ENCODE data around the gene TCTA. TPM values are rescaled to one million over a fixed set of nuclear protein-coding genes. Genes with fewer than 3 reads are reported as not detected.
A peak's percentile ranks its signal among the peaks of the same experiment; 100 is the strongest.

TCTA gene, protein sequence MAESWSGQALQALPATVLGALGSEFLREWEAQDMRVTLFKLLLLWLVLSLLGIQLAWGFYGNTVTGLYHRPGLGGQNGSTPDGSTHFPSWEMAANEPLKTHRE
- total RNA-seq = 46.4 and 49.3 TPM in 2 replicates
- 28.5 TPM for total RNA-seq (2013)
- polyA plus RNA-seq = 37.6 and 55.9 TPM in 2 replicates
- 31.5 and 36.6 TPM in 2 replicates for polyA minus RNA-seq

DNA sequence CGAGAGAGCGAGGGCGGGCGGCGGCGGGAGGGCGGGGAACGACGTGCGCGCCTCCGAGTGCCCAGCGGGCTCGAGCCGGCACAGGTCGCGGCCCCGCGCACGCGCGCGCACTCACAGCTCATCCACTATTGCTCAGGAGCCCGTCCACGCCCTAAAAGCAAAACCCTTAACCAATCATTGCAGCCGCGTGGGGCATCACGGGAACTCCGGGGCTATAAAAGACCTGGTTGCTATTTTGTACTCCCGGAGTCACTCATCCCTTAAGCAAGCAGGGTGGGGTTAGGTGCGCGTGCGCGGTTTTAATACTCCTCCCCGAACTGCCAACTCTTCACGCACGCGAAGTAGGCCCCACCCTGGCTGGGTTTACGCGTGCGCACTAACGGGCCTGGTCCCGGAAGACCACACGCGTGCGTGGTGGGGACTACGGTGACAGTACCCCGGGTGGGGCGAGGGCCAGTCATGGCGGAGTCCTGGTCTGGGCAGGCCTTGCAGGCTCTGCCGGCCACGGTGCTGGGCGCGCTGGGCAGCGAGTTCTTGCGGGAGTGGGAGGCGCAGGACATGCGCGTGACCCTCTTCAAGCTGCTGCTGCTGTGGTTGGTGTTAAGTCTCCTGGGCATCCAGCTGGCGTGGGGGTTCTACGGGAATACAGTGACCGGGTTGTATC is at the start of gene TCTA, which contains the start of gene RHOA:
Gene TCTA, plus strand, starts transcription at position 456 of the 664 bp plus-strand sequence. Its CDS starts 4 bp downstream, at position 460.
Gene RHOA, minus strand, starts transcription at position 9 of the 664 bp plus-strand sequence. CDS start 36,387 bp downstream, outside the sequence.
- H3K4me1 Mint-ChIP-seq = peaks cover 74% of the 10 kb centered on the region
- ChIA-PET POLR2A (interaction anchor here (0.8 to 3.0 kb wide), 11 partner anchors 16 to 318 kb away, joined by 3 to 45 read pairs (median 6); partner anchors contain the start of genes DAG1, GPX1, NICN1 and QRICH1), CTCF (interaction anchor here (1.0 to 3.9 kb wide), 4 partner anchors 37 to 241 kb away, joined by 4 to 23 read pairs (median 10); partner anchors contain the start of genes KLHDC8B and USP4)
- under 1% methylated on average over 62 of the region's 62 CpGs for WGBS (ENCODE audit: insufficient coverage)
- no peaks in the 10 kb centered on the region for H3K9me3 Mint-ChIP-seq (ENCODE audit: insufficient read depth)
- intact Hi-C loops (cut with micrococcal nuclease) = loop anchor here (1.0 to 5.0 kb wide), 6 partner anchors 17 to 318 kb away; partner anchors contain the start of genes APEH, DAG1, NICN1 and QRICH1
- Histone ChIP-seq H4K20me1 (ENCODE audit: control insufficient read depth, insufficient read depth, low read length, poor library complexity, severe bottlenecking) (peaks cover 45% of the 10 kb centered on the region), H3K9ac (ENCODE audit: low read length) (peak within 1 kb of the TSS; percentile 95), H3K4me1 (ENCODE audit: control insufficient read depth in 2 of 2, insufficient read depth in 2 of 2, low read length in 2 of 2) (peaks cover 71 to 83% of the 10 kb centered on the region in 2 donors), H3K36me3 (replicated peaks in 1 of 2; ENCODE audit: control extremely low read depth in 1 of 2, control insufficient read depth in 1 of 2, extremely low read depth in 1 of 2, insufficient read depth in 2 of 2, low read length in 1 of 2) (peaks cover 0 to 13% of the 10 kb centered on the region in 2 experiments), H2AFZ (ENCODE audit: insufficient read depth, low read depth, low read length, poor library complexity, severe bottlenecking) (peak within 1 kb of the TSS; percentile 68), H3K27me3 (replicated peaks in 1 of 4; ENCODE audit: control extremely low read depth in 1 of 4, control insufficient read depth in 3 of 4, insufficient read depth in 4 of 4, low read length in 3 of 4) (no peaks in the 10 kb centered on the region), H3K4me2 (replicated peaks; ENCODE audit: low read depth, low read length, poor library complexity, severe bottlenecking) (peak within 1 kb of the TSS; percentile 87), H3K4me3 (ENCODE audit: control extremely low read depth in 1 of 5, extremely low read depth in 1 of 5, insufficient read depth in 1 of 5, low read depth in 2 of 5, low read length in 4 of 5) (peak within 1 kb of the TSS; percentile 74 to 96 (median 90)), H3K27ac (ENCODE audit: low read length in 2 of 2) (peak within 1 kb of the TSS; percentile 90 to 97), H3K79me2 (ENCODE audit: control insufficient read depth, insufficient read depth, low read length) (peaks cover 69% of the 10 kb centered on the region), H3K9me3 (ENCODE audit: control extremely low read depth in 1 of 3, control insufficient read depth in 2 of 3, insufficient read depth in 1 of 3, low read length in 2 of 3) (no peaks in the 10 kb centered on the region)
- peak; percentile 77 for ATAC-seq (ENCODE audit: low read depth)
- TF ChIP-seq EZH2 (IDR thresholded peaks at IDR 0.05; ENCODE audit: borderline replicate concordance, insufficient read depth, low read depth, low read length, poor library complexity, severe bottlenecking) = no peak
- TF ChIP-seq, protein P1, sequence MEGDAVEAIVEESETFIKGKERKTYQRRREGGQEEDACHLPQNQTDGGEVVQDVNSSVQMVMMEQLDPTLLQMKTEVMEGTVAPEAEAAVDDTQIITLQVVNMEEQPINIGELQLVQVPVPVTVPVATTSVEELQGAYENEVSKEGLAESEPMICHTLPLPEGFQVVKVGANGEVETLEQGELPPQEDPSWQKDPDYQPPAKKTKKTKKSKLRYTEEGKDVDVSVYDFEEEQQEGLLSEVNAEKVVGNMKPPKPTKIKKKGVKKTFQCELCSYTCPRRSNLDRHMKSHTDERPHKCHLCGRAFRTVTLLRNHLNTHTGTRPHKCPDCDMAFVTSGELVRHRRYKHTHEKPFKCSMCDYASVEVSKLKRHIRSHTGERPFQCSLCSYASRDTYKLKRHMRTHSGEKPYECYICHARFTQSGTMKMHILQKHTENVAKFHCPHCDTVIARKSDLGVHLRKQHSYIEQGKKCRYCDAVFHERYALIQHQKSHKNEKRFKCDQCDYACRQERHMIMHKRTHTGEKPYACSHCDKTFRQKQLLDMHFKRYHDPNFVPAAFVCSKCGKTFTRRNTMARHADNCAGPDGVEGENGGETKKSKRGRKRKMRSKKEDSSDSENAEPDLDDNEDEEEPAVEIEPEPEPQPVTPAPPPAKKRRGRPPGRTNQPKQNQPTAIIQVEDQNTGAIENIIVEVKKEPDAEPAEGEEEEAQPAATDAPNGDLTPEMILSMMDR (IDR thresholded peaks at IDR 0.05) = no peak
- DNase-seq = peak; percentile 100
- no peaks in the 10 kb centered on the region for H3K27me3 Mint-ChIP-seq
- peak within 1 kb of the TSS; percentile 96 for H3K4me3 Mint-ChIP-seq
- H3K27ac Mint-ChIP-seq = peak within 1 kb of the TSS; percentile 96

Measured in B cell (primary cell).